SK-MEL-5 (cell line): ENCODE results near the gene LPAR3. TPM values are rescaled to one million over a fixed set of nuclear protein-coding genes. Genes with fewer than 3 reads are reported as not detected.

Source experiments
- DNase-seq: peaks from one replicate; pipeline ENCODE4 v3.0.0-alpha.2; 2016; ENCODE audit warnings: low read depth, low spot score
- in situ Hi-C: cut with HindIII; loops from 2 replicates; pipeline ENCODE4 v1.10.0; 2016; ENCODE audit warnings: low sequenced_read_pairs, high pct_unique_total_duplicates, low pct_unique_long_range_greater_than_20kb
- total RNA-seq: library from RNA; depleted of rRNA; stranded (reverse); fragments of >200 nt; shearing (Covaris generic); gene quantifications from 2 replicates; pipeline ENCODE4 v1.2.3, GENCODE V29; 2014; rRNA removed

Gene LPAR3
- total RNA-seq, 1 experiment from 2014 or later, result 0.82 TPM

- DNase-seq, result no peak
- in situ Hi-C loops, result no loop called here
Measured at GRCh38 chr1:84773195-84773594, 119.8 kb downstream of the LPAR3 start.

- DNase-seq, result peak; percentile 82
- in situ Hi-C loops, result no loop called here
Measured at GRCh38 chr1:84772428-84772943, 120.5 kb downstream of the LPAR3 start.

DNA sequence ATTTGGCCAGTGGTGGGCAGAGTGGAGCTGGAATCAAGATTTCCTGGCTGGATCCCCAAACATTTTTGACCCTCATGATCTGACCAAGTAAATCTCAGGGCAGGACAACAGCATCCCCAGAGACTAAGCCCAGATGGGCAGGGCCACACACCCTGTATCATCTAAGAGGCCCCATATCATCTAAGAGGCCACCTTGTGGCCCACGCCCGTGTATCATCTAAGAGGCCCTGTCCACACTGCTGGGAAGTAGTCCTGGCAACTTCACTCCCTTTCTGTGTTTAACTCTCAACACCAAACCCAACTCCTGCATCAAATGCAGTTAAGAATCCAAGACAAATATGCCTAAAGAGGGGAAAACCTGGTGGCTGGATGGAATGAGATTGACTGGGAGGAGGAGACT lies 121.1 kb downstream of the LPAR3 start:
- peak; percentile 12 for DNase-seq
- in situ Hi-C loops, result no loop called here

DNA sequence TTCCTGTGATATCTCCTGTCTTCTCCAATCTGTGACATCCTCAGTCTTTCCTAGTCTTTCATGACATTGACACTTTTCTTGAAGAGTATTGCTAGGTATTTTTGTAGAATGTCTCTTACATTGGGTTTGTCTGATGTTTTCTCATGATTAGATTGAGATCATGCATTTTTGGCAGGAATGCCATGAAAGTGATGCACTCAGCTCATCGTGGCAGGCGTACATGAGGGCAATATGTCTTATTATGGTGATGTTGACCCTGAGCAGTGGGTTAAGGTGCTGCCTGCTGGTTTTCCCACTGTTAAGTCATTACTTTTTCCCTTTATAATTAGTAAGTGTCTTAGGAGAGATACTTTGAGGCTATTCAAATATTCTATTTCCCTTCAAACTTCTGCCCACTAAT lies 122.5 kb downstream of the LPAR3 start:
- no peak for DNase-seq
- in situ Hi-C loops, result no loop called here

- in situ Hi-C loops, result no loop called here
Measured at GRCh38 chr1:84769636-84770035, 123.4 kb downstream of the LPAR3 start.

GRCh38 chr1:84768634-84769033 lies 124.4 kb downstream of the LPAR3 start:
- in situ Hi-C loops, result no loop called here
- DNase-seq, result no peak

More at GRCh38 chr1:84769636-84770035, 123.4 kb downstream of the LPAR3 start:
- DNase-seq, result no peak

- DNase-seq, result no peak
- in situ Hi-C loops, result no loop called here
Measured at GRCh38 chr1:84763912-84764680, 128.9 kb downstream of the LPAR3 start.

- in situ Hi-C loops, result no loop called here
- DNase-seq, result no peak
Measured at GRCh38 chr1:84762664-84763063, 130.3 kb downstream of the LPAR3 start.

Other genes with a start within 250 kb of the LPAR3 start
- gene SSX2IP, start 202.7 kb downstream of the LPAR3 start, total RNA-seq, result 12.8 and 14.0 TPM in 2 replicates
- 18.1 and 19.3 TPM in 2 replicates for gene MCOLN2, start 103.9 kb upstream of the LPAR3 start, total RNA-seq
- gene MCOLN3, start 155.3 kb upstream of the LPAR3 start, total RNA-seq, result 1.9 and 2.0 TPM in 2 replicates